Activated CD4-positive, alpha-beta T cell treated with anti-CD3 and anti-CD28 coated beads for 36 hours (primary cell): Measurements from ENCODE around the gene ERO1A. TPM values are rescaled to one million over a fixed set of nuclear protein-coding genes. Genes with fewer than 3 reads are reported as not detected.
A peak's percentile ranks its signal among the peaks of the same experiment; 100 is the strongest.
"Not testable (repeated sequence)": the region's sequence is repeated elsewhere in the genome, so short reads cannot be mapped to it uniquely, and the experiment has no call there.

Experiments used
- ATAC-seq: fragments of 200-7000 bp; cut with Tn5 transposase; one replicate; pipeline ENCODE4 v1.10.0; 2021; ENCODE audit warnings: mild to moderate bottlenecking, moderate library complexity
- CTCF ChIA-PET: fragments of 350-600 bp; sonication (Branson Sonifier 250); formaldehyde crosslinking; loops from one replicate; lab custom pipeline; 2021; ENCODE audit warnings: antibody characterized with exemption; lab: Charles Lee
- POLR2A ChIA-PET: fragments of 350-600 bp; sonication (Branson Sonifier 250); formaldehyde crosslinking; loops from one replicate; lab custom pipeline; 2021; ENCODE audit warnings: antibody characterized with exemption, inconsistent platforms; lab: Charles Lee
- DNase-seq: peaks from one replicate; pipeline ENCODE4 v3.0.0-alpha.2; 2020
- H3K27ac Mint-ChIP-seq: one replicate; pipeline ENCODE4 v1.8.0; 2021; ENCODE audit warnings: mixed read lengths
- H3K27me3 Mint-ChIP-seq: one replicate; pipeline ENCODE4 v1.8.0; 2021; ENCODE audit warnings: mixed read lengths
- H3K36me3 Mint-ChIP-seq: one replicate; pipeline ENCODE4 v1.8.0; 2021; ENCODE audit warnings: low read depth, mixed read lengths
- H3K4me1 Mint-ChIP-seq: one replicate; pipeline ENCODE4 v1.8.0; 2021; ENCODE audit warnings: mixed read lengths
- H3K4me3 Mint-ChIP-seq: one replicate; pipeline ENCODE4 v1.8.0; 2021; ENCODE audit warnings: mild to moderate bottlenecking, moderate library complexity, mixed read lengths
- H3K9me3 Mint-ChIP-seq: one replicate; pipeline ENCODE4 v1.8.0; 2021; ENCODE audit warnings: low read depth, mixed read lengths
- intact Hi-C, 2 experiments: fragments of 100-400 bp; cut with DNase I in 1 of 2; cut with micrococcal nuclease in 1 of 2; formaldehyde crosslinking; loops; one replicate each; pipeline versions ENCODE4 v1.14.2 to v1.15.1; 2022 to 2024; cut with DNase I, micrococcal nuclease
- total RNA-seq, 2 experiments: library from RNA; stranded (reverse); gene quantifications; one replicate each; pipeline ENCODE4 v1.2.3, GENCODE V29; 2021

ERO1A gene
- total RNA-seq, 2 experiments from 2014 or later: 120 to 165 TPM

DNA sequence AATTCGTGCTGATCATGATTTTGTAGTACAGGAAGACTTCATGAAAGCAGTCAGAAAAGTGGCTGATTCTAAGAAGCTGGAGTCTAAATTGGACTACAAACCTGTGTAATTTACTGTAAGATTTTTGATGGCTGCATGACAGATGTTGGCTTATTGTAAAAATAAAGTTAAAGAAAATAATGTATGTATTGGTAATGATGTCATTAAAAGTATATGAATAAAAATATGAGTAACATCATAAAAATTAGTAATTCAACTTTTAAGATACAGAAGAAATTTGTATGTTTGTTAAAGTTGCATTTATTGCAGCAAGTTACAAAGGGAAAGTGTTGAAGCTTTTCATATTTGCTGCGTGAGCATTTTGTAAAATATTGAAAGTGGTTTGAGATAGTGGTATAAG is 32.2 kb upstream of the ERO1A start:
- H3K27ac Mint-ChIP-seq, intact Hi-C loops, H3K27me3 Mint-ChIP-seq, DNase-seq, ATAC-seq, POLR2A ChIA-PET, H3K4me3 Mint-ChIP-seq, H3K9me3 Mint-ChIP-seq: not testable (repeated sequence)
- Mint-ChIP-seq H3K36me3 (peaks cover 31% of the 10 kb centered on the region), H3K4me1 (peaks cover 23% of the 10 kb centered on the region)
- CTCF ChIA-PET: interaction anchor here (1.1 kb wide), 1 partner anchor 32 kb away, joined by 3 read pairs; the partner anchor contains the start of gene ERO1A

DNA sequence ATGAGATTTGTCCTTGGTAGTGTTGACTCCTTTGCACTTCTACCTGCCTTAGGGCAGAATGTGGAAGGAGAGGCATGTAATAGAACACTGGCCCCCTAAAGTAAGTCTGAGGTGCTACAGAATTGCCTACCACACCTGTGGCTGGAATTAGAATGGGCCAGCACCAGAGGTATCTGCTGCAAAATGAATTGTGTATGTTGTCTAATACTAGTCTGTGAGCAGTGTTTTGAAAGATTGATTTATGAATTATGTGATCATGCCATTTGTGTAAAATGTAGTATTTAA is 28.9 kb upstream of the ERO1A start:
- Mint-ChIP-seq H3K27me3 (no peaks in the 10 kb centered on the region), H3K4me1 (peaks cover 20% of the 10 kb centered on the region), H3K36me3 (peaks cover 39% of the 10 kb centered on the region), H3K4me3 (no peak overlapping the region), H3K9me3 (no peaks in the 10 kb centered on the region), H3K27ac (no peak overlapping the region)
- intact Hi-C loops: no loop called here
- no peak for DNase-seq
- CTCF ChIA-PET: interaction anchor here (2.7 to 3.4 kb wide), 2 partner anchors 12 kb away, joined by 8 to 9 read pairs; no protein-coding TSS in a partner anchor
- POLR2A ChIA-PET: no interaction called here
- no peak for ATAC-seq

DNA sequence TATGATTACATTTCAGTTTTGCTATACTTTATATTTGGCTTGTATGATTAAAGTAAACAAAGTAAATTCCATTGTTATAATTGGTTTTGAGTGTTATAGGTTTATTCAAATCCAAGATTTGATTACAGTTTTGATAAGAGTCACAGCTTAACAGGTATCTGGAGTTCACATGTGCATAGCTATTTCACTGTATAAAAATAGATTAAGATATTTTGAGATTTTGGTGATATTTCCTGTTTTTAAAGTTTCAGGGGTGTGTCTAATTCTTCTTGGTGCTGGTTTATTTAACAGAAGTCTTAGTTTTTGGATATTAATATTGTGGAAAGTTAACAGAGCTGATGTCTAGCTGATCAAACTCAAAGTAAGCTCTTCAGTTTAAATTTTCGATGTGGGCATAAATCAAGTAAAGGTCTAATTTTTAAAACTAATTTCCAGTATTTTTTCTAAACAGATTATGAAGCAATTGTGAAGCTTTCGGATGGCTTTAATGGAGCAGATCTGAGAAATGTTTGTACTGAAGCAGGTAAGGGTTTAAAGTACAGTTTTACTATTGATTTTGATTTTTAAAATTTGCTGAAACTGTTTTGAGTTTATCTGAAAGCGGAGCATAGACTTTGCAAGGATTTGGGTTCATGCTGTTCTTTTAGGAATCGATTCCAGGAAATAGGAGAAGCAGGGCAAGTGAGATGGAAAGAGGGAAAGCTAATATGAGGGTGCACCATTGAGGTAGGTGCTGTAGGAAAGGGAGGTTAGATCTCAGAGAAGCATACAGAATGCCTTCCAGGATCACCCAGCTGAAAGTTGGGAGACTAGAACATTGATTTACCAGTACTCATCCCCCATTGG is 28.4 kb upstream of the ERO1A start:
- no peak overlapping the region for H3K4me3 Mint-ChIP-seq
- ChIA-PET POLR2A (interaction anchor here (0.7 kb wide), 1 partner anchor 14 kb away, joined by 4 read pairs; no protein-coding TSS in a partner anchor), CTCF (interaction anchor here (1.2 to 3.4 kb wide), 4 partner anchors 12 to 19 kb away, joined by 3 to 9 read pairs (median 6); no protein-coding TSS in a partner anchor)
- peaks cover 42% of the 10 kb centered on the region for H3K36me3 Mint-ChIP-seq
- H3K4me1 Mint-ChIP-seq: peaks cover 20% of the 10 kb centered on the region
- H3K27ac Mint-ChIP-seq: peak overlapping the region; percentile 12
- H3K27me3 Mint-ChIP-seq: no peaks in the 10 kb centered on the region
- DNase-seq (no peak), ATAC-seq (no peak)
- intact Hi-C loops: no loop called here
- H3K9me3 Mint-ChIP-seq: no peaks in the 10 kb centered on the region

DNA sequence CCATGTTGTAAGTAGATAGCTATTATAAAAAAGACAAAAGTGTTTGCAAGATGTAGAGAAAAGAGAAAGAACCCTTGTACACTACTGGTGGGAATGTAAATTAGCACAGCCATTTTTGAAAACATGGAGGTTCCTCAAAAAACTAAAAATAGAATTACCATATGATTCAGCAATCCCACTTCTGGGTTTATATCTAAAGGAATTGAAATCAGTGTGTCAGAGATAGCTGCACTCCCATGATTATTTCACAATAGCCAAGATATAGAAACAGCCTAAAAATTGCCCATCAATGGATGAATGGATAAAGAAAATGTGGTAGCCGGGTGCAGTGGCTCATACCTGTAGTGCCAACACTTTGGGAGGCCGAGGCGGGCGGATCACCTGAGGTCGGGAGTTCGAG is 20.8 kb upstream of the ERO1A start:
- Mint-ChIP-seq H3K4me3 (no peak overlapping the region), H3K4me1 (peaks cover 7% of the 10 kb centered on the region), H3K27ac (no peak overlapping the region), H3K36me3 (peaks cover 53% of the 10 kb centered on the region), H3K27me3 (no peaks in the 10 kb centered on the region), H3K9me3 (no peaks in the 10 kb centered on the region)
- DNase-seq (no peak), ATAC-seq (no peak)
- POLR2A ChIA-PET: no interaction called here
- intact Hi-C loops: loop anchor here in 1 of 2 experiments (5.0 kb wide), 1 partner anchor 69 kb away; no protein-coding TSS in a partner anchor
- CTCF ChIA-PET: interaction anchor here (1.0 to 1.8 kb wide), 2 partner anchors 9 to 13 kb away, joined by 3 to 5 read pairs; no protein-coding TSS in a partner anchor

DNA sequence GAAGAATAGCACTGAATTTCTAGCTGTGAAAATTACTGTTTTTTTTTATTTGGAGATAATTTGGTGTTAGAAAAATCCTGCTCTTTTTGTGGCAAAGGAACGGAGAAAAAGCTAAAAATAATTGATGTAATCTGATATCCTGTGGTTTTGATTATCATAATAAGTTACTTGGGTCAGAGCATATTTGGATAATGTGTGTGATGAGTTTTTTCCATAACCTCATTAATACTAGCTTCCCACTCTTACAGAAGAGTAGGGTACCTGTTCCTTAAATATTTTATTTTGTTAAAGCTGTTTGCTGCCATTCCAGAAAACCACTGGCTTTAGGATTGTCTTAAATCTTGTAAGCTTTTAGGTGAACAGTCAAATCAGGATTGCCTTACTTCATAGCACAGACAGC is 16.3 kb upstream of the ERO1A start:
- no peak for DNase-seq
- CTCF ChIA-PET: interaction anchor here (0.9 to 2.1 kb wide), 8 partner anchors 9 to 79 kb away, joined by 3 to 9 read pairs (median 5); partner anchors contain the start of gene STYX
- H3K4me1 Mint-ChIP-seq: peaks cover 35% of the 10 kb centered on the region
- H3K9me3 Mint-ChIP-seq: no peaks in the 10 kb centered on the region
- H3K27me3 Mint-ChIP-seq: no peaks in the 10 kb centered on the region
- peaks cover 65% of the 10 kb centered on the region for H3K36me3 Mint-ChIP-seq
- POLR2A ChIA-PET: interaction anchor here (0.6 to 1.3 kb wide), 3 partner anchors 11 to 25 kb away, joined by 3 to 4 read pairs (median 4); no protein-coding TSS in a partner anchor
- no peak for ATAC-seq
- no peak overlapping the region for H3K4me3 Mint-ChIP-seq
- H3K27ac Mint-ChIP-seq: no peak overlapping the region
- intact Hi-C loops: no loop called here

DNA sequence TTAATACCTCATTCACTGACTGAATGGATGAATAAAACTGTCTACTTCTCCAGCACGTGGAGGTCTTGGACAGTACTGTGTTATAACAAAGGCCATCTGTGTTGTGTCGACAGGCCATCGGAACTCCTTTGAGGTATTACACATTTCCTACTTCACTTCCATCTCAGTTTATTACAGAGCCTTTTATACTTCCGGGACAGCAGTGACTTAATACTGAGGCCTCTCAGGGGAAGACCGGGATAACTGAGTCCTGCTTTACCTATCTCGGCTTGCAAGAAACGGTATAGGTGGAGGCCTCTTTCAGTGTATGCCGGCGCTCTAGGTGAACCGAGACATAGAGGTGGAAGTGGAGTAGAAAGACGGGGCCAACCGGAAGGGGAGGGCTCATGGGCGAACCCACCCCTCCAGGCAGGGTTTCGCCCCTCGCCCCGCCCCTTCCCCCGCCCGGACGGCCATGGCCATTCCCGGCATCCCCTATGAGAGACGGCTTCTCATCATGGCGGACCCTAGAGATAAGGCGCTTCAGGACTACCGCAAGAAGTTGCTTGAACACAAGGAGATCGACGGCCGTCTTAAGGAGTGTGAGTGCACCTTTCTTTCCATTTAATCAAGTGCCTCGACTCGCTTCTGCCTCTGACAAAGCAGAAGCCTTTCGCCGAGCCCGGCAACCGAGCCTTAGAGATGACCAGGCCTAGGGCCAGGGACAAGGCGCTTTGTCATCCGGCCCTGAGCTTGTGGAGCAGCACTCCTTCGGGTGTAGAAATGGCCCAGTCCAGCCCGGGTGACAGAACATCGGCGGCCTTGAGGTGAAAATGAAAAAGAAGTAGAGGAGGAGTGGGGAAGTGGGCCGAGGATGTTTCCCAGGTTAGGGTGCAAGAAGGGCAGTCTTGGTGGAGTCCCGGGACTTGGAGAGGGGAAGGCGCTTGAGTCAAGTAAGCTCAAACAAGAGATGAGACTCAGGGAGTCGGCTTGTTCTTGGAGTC is 11.7 kb upstream of the ERO1A start, which contains the start of gene PSMC6:
Gene PSMC6 (plus strand): TSS at position 477 of the 983 bp plus-strand sequence. CDS start 20 bp downstream, at position 497.
- ChIA-PET CTCF (interaction anchor here (0.6 to 1.0 kb wide), 2 partner anchors 9 to 10 kb away, joined by 3 read pairs; no protein-coding TSS in a partner anchor), POLR2A (interaction anchor here (0.8 kb wide), 1 partner anchor 22 kb away, joined by 3 read pairs; no protein-coding TSS in a partner anchor)
- H3K4me3 Mint-ChIP-seq: peak within 1 kb of the TSS; percentile 91
- intact Hi-C loops: loop anchor here (1.0 to 10.0 kb wide), 8 partner anchors 12 to 448 kb away; partner anchors contain the start of genes DDHD1 (in 2 of the 2), GNPNAT1 (in 2 of the 2), GPR137C (in 2 of the 2) and STYX (in 2 of the 2)
- H3K27me3 Mint-ChIP-seq: no peaks in the 10 kb centered on the region
- peaks cover 41% of the 10 kb centered on the region for H3K4me1 Mint-ChIP-seq
- H3K27ac Mint-ChIP-seq: peak within 1 kb of the TSS; percentile 92
- no peaks in the 10 kb centered on the region for H3K9me3 Mint-ChIP-seq
- peaks cover 38% of the 10 kb centered on the region for H3K36me3 Mint-ChIP-seq
- DNase-seq (peak; percentile 98), ATAC-seq (peak; percentile 96)

DNA sequence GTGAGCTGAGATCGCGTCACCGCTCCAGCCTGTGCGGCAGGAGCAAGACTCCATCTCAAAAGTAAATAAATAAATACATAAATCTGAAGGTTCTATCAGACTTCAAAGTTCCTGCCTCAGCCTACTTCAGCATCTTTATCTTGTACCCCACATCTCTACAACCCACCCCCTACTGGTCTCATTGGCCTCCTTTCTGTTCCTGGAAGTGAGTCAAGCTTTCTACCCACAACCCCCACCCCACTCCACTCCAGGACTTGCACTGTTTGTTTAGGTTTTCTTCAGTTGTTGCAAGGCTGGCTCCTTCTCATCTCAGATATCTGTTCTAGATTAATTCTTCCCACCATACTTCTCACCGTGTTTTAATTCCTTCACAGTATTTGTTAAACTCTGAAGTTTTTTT is 10.9 kb upstream of the ERO1A start:
- DNase-seq: peak; percentile 66
- Mint-ChIP-seq H3K27ac (peak overlapping the region; percentile 92), H3K4me1 (peaks cover 38% of the 10 kb centered on the region), H3K9me3 (no peaks in the 10 kb centered on the region), H3K27me3 (no peaks in the 10 kb centered on the region), H3K36me3 (peaks cover 32% of the 10 kb centered on the region), H3K4me3 (peak overlapping the region; percentile 91)
- intact Hi-C loops: loop anchor here (2.0 to 10.0 kb wide), 3 partner anchors 85 to 449 kb away; partner anchors contain the start of genes DDHD1 (in 2 of the 2) and GNPNAT1 (in 1 of the 2)
- ChIA-PET POLR2A (no interaction called here), CTCF (no interaction called here)
- peak; percentile 56 for ATAC-seq

DNA sequence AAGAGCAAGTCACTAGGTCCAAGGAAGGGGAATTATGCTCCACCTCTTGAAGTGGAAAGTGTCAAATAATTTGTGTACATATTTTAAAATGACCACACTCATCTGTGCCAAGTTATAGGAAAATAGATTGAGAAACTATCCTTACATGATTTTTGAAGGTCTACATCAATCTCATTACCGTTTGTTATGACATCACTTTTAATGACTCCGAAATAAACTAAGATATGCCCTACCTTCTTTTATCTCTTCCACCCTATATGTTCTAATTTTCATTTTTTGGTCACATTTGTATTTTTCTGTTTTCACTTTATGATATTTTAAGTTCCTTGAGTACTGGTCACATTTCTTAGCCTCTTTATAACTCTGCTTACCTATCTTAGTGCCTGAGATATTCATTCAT is 8.3 kb upstream of the ERO1A start:
- CTCF ChIA-PET: no interaction called here
- H3K27ac Mint-ChIP-seq: peak overlapping the region; percentile 49
- ATAC-seq (no peak), DNase-seq (no peak)
- POLR2A ChIA-PET: no interaction called here
- no peaks in the 10 kb centered on the region for H3K9me3 Mint-ChIP-seq
- no peak overlapping the region for H3K4me3 Mint-ChIP-seq
- intact Hi-C loops: loop anchor here in 1 of 2 experiments (10.0 kb wide), 1 partner anchor 451 kb away; the partner anchor contains the start of gene DDHD1
- no peaks in the 10 kb centered on the region for H3K27me3 Mint-ChIP-seq
- H3K36me3 Mint-ChIP-seq: peaks cover 10% of the 10 kb centered on the region
- H3K4me1 Mint-ChIP-seq: peaks cover 23% of the 10 kb centered on the region

DNA sequence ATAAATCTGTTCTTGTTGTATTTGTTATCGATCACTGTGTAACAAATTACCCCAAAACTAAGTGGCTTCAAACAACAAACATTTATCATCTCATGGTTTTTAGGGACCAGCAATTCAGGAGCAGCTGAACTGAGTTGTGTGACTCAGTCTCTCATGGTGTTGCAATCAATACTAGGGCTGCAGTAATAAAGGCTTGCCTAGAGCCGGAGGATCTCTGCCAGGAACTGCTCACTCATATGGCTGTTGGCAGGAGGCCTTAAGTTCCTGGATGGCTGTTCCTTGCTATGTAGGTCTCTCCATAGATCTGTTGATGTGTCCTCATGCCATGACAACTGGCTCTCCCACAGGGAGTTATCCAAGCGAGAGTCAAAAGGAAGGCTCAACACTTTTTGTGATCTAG is 7.9 kb upstream of the ERO1A start:
- intact Hi-C loops: loop anchor here in 1 of 2 experiments (10.0 kb wide), 1 partner anchor 452 kb away; the partner anchor contains the start of gene DDHD1
- Mint-ChIP-seq H3K27me3 (no peaks in the 10 kb centered on the region), H3K4me3 (no peak overlapping the region), H3K4me1 (peaks cover 18% of the 10 kb centered on the region), H3K36me3 (peaks cover 6% of the 10 kb centered on the region), H3K27ac (no peak overlapping the region), H3K9me3 (no peaks in the 10 kb centered on the region)
- ChIA-PET CTCF (no interaction called here), POLR2A (no interaction called here)
- ATAC-seq (no peak), DNase-seq (no peak)

DNA sequence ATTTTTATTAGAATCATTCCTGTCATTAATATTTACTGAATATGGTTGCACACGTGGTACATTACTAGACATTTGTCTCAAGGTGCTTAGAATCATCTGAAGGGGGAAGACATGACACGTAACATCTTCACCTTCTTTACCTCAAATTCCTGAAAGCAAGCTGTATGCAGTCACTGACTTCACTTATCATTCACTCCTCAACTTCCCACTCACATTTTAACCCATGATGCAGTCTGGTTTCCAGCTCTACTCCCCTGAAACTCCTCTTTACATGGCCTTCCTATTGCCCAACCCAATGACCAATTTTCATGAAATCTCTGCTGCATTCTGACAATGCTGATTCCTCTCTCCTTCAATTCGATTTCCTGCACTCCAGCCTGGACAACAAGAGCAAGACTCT is 5.9 kb upstream of the ERO1A start:
- ATAC-seq: peak; percentile 79
- H3K4me3 Mint-ChIP-seq: no peak overlapping the region
- ChIA-PET POLR2A (interaction anchor here (0.6 kb wide), 1 partner anchor 14 kb away, joined by 3 read pairs; no protein-coding TSS in a partner anchor), CTCF (interaction anchor here (1.5 kb wide), 1 partner anchor 11 kb away, joined by 3 read pairs; no protein-coding TSS in a partner anchor)
- no peaks in the 10 kb centered on the region for H3K9me3 Mint-ChIP-seq
- H3K4me1 Mint-ChIP-seq: peaks cover 7% of the 10 kb centered on the region
- DNase-seq: no peak
- H3K27me3 Mint-ChIP-seq: no peaks in the 10 kb centered on the region
- intact Hi-C loops: loop anchor here in 1 of 2 experiments (10.0 kb wide), 1 partner anchor 454 kb away; the partner anchor contains the start of gene DDHD1
- no peak overlapping the region for H3K27ac Mint-ChIP-seq
- H3K36me3 Mint-ChIP-seq: no peaks in the 10 kb centered on the region
